Natural killer cell (primary cell): ENCODE results near the gene REC8. TPM values are rescaled to one million over a fixed set of nuclear protein-coding genes. Genes with fewer than 3 reads are reported as not detected.
A peak's percentile ranks its signal among the peaks of the same experiment; 100 is the strongest.
"Not testable (repeated sequence)": the region's sequence is repeated elsewhere in the genome, so short reads cannot be mapped to it uniquely, and the experiment has no call there.

Experiments
- ATAC-seq, 3 donors: fragments of 150-1000 bp in 2 of 3; fragments of 200-7000 bp in 1 of 3; cut with Tn5 transposase; 1 replicate in 1 of 3; 2 replicates in 2 of 3; pipeline ENCODE4 v1.10.0; 2021; ENCODE audit warnings: mild to moderate bottlenecking in 2 of 3, moderate library complexity in 2 of 3
- DNase-seq, 2 donors: peaks; one replicate each; pipeline versions ENCODE4 v3.0.0 to v3.0.0-alpha.2; 2013 to 2021; ENCODE audit warnings: mixed read lengths in 1 of 2
- H3K27ac ChIP-seq: one replicate; pipeline ENCODE4 v1.5.1; 2013; ENCODE audit warnings: mild to moderate bottlenecking, low read length
- H3K27me3 ChIP-seq: one replicate; pipeline ENCODE4 v1.6.1; 2013; ENCODE audit warnings: low read length; ENCODE audit not compliant: control insufficient read depth, insufficient read depth
- H3K36me3 ChIP-seq: one replicate; pipeline ENCODE4 v1.6.1; 2013; ENCODE audit warnings: low read length; ENCODE audit not compliant: control insufficient read depth, insufficient read depth
- H3K4me1 ChIP-seq: one replicate; pipeline ENCODE4 v1.6.1; 2013; ENCODE audit warnings: low read length; ENCODE audit not compliant: control insufficient read depth, insufficient read depth
- H3K4me3 ChIP-seq: one replicate; pipeline ENCODE4 v1.5.1; 2013; ENCODE audit warnings: low read length
- H3K9me3 ChIP-seq: one replicate; pipeline ENCODE4 v1.6.1; 2013; ENCODE audit warnings: low read length; ENCODE audit not compliant: control insufficient read depth, insufficient read depth
- H3K27ac Mint-ChIP-seq, 2 donors: one replicate each; pipeline ENCODE4 v1.8.0; 2022; ENCODE audit warnings: mild to moderate bottlenecking in 2 of 2, mixed read lengths in 2 of 2, moderate library complexity in 1 of 2
- H3K27me3 Mint-ChIP-seq, 2 donors: one replicate each; pipeline ENCODE4 v1.8.0; 2022; ENCODE audit warnings: low read depth in 2 of 2, mixed read lengths in 2 of 2
- H3K36me3 Mint-ChIP-seq: one replicate; pipeline ENCODE4 v1.8.0; 2022; ENCODE audit warnings: mixed read lengths
- H3K4me1 Mint-ChIP-seq, 2 donors: one replicate each; pipeline ENCODE4 v1.8.0; 2022; ENCODE audit warnings: mixed read lengths in 2 of 2
- H3K4me3 Mint-ChIP-seq: one replicate; pipeline ENCODE4 v1.8.0; 2022; ENCODE audit warnings: mild to moderate bottlenecking, moderate library complexity, mixed read lengths
- H3K9me3 Mint-ChIP-seq, 2 donors: one replicate each; pipeline ENCODE4 v1.8.0; 2022; ENCODE audit warnings: mixed read lengths in 2 of 2
- WGBS: methylation state at CpG from one replicate; pipeline ENCODE4 v1.1.7; 2013; ENCODE audit warnings: missing lambda C conversion rate; ENCODE audit not compliant: insufficient coverage; 5-methylcytosine and 5-hydroxymethylcytosine counted together
- intact Hi-C: fragments of 100-400 bp; cut with micrococcal nuclease; formaldehyde crosslinking; loops from one replicate; pipeline ENCODE4 v1.14.2; 2022
- total RNA-seq, 4 donors: library from RNA; stranded (reverse); fragments of 120-200 nt in 1 of 4; gene quantifications; one replicate each; pipeline versions ENCODE4 v1.2.3 to v1.2.4, GENCODE V29; 2013 to 2022
- TF ChIP-seq, protein P1 (sequence below): fragments of 200-600 bp; IDR thresholded peaks from one replicate; pipeline ENCODE4 v1.8.0; 2022; ENCODE audit warnings: antibody characterized with exemption

The REC8 gene
- total RNA-seq, 3 donors from 2014 or later (not counting 1 experiment from before 2014, with no cell fraction given), result 77.7 to 138 (median 103) TPM

GRCh38 chr14:24198814-24199524 lies 27.1 kb downstream of the REC8 start:
- no peaks in the 10 kb centered on the region for H3K27me3 Mint-ChIP-seq
- no peak overlapping the region for H3K27ac ChIP-seq
- H3K27me3 ChIP-seq, result no peaks in the 10 kb centered on the region
- peaks cover 9% of the 10 kb centered on the region for H3K36me3 ChIP-seq
- peak overlapping the region; percentile 63 for H3K4me3 Mint-ChIP-seq
- no peaks in the 10 kb centered on the region for H3K9me3 Mint-ChIP-seq
- H3K4me3 ChIP-seq, result no peak overlapping the region
- H3K36me3 Mint-ChIP-seq, result peaks cover 7% of the 10 kb centered on the region
- ATAC-seq (no peak), DNase-seq (no peak)
- peaks cover 30% of the 10 kb centered on the region for H3K4me1 ChIP-seq
- TF ChIP-seq, protein P1, sequence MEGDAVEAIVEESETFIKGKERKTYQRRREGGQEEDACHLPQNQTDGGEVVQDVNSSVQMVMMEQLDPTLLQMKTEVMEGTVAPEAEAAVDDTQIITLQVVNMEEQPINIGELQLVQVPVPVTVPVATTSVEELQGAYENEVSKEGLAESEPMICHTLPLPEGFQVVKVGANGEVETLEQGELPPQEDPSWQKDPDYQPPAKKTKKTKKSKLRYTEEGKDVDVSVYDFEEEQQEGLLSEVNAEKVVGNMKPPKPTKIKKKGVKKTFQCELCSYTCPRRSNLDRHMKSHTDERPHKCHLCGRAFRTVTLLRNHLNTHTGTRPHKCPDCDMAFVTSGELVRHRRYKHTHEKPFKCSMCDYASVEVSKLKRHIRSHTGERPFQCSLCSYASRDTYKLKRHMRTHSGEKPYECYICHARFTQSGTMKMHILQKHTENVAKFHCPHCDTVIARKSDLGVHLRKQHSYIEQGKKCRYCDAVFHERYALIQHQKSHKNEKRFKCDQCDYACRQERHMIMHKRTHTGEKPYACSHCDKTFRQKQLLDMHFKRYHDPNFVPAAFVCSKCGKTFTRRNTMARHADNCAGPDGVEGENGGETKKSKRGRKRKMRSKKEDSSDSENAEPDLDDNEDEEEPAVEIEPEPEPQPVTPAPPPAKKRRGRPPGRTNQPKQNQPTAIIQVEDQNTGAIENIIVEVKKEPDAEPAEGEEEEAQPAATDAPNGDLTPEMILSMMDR, result no peak
- intact Hi-C loops, result loop anchor here (5.0 kb wide), 1 partner anchor 33 kb away; the partner anchor contains the start of genes GMPR2 and NEDD8
- H3K4me1 Mint-ChIP-seq, result peaks cover 42 to 44% of the 10 kb centered on the region in 2 donors
- no peaks in the 10 kb centered on the region for H3K9me3 ChIP-seq
- peak overlapping the region; percentile 5 to 70 for H3K27ac Mint-ChIP-seq
- WGBS, result 64% methylated on average over 5 of the region's 7 CpGs

DNA sequence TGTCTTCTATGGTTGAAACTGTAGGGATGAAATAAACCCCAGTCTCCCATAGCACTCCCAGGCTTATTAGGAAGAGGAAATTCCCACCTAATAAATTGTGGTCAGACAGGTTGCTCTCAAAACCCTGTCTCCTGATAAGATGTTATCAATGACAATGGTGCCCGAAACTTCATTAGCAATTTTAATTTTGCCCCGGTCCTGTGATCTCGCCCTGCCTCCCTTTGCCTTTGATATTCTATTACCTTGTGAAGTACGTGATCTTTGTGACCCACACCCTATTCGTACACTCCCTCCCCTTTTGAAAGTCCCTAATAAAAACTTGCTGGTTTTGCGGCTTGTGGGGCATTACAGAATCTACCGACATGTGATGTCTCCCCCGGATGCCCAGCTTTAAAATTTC lies 30.7 kb downstream of the REC8 start:
- intact Hi-C loops, ATAC-seq, H3K27ac ChIP-seq, H3K9me3 Mint-ChIP-seq, H3K9me3 ChIP-seq, H3K27ac Mint-ChIP-seq, H3K4me3 ChIP-seq, H3K27me3 ChIP-seq, H3K36me3 Mint-ChIP-seq, DNase-seq, H3K27me3 Mint-ChIP-seq, H3K4me3 Mint-ChIP-seq: not testable (repeated sequence)
- H3K4me1 ChIP-seq, result peaks cover 12% of the 10 kb centered on the region
- WGBS, result 98% methylated on average over 8 of the region's 8 CpGs
- peaks cover 26 to 31% of the 10 kb centered on the region in 2 donors for H3K4me1 Mint-ChIP-seq
- H3K36me3 ChIP-seq, result peaks cover 26% of the 10 kb centered on the region

DNA sequence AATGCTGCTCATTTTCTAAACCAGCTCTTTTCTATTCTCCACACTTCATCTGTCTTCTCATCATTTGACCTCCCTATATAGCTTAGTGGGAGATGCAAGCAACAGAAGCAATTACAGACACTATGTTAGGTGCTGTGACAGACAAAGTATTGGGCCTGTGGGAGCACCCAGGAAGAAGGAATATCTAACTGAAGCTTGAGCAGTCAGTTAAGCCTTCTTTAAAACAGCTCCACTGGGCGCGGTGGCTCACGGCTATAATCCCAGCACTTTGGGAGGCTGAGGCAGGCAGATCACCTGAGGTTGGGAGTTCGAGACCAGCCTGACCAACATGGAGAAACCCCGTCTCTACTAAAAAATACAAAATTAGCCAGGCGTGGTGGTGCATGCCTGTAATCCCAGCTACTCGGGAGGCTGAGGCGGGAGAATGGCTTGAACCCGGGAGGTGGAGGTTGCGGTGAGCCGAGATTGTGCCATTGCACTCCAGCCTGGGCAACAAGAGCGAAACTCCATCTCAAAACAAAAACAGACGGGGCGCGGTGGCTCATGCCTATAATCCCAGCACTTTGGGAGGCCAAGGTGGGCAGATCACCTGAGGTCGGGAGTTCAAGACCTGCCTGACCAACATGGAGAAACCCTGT lies 31.5 kb downstream of the REC8 start:
- H3K27me3 ChIP-seq, H3K27me3 Mint-ChIP-seq, H3K9me3 ChIP-seq, intact Hi-C loops, H3K27ac Mint-ChIP-seq, ATAC-seq, H3K27ac ChIP-seq, H3K4me3 Mint-ChIP-seq, H3K9me3 Mint-ChIP-seq, H3K36me3 Mint-ChIP-seq, H3K4me3 ChIP-seq, DNase-seq: not testable (repeated sequence)
- H3K4me1 Mint-ChIP-seq, result peaks cover 30 to 36% of the 10 kb centered on the region in 2 donors
- WGBS, result 98% methylated on average over 14 of the region's 16 CpGs
- Histone ChIP-seq H3K36me3 (peaks cover 34% of the 10 kb centered on the region), H3K4me1 (peaks cover 17% of the 10 kb centered on the region)

DNA sequence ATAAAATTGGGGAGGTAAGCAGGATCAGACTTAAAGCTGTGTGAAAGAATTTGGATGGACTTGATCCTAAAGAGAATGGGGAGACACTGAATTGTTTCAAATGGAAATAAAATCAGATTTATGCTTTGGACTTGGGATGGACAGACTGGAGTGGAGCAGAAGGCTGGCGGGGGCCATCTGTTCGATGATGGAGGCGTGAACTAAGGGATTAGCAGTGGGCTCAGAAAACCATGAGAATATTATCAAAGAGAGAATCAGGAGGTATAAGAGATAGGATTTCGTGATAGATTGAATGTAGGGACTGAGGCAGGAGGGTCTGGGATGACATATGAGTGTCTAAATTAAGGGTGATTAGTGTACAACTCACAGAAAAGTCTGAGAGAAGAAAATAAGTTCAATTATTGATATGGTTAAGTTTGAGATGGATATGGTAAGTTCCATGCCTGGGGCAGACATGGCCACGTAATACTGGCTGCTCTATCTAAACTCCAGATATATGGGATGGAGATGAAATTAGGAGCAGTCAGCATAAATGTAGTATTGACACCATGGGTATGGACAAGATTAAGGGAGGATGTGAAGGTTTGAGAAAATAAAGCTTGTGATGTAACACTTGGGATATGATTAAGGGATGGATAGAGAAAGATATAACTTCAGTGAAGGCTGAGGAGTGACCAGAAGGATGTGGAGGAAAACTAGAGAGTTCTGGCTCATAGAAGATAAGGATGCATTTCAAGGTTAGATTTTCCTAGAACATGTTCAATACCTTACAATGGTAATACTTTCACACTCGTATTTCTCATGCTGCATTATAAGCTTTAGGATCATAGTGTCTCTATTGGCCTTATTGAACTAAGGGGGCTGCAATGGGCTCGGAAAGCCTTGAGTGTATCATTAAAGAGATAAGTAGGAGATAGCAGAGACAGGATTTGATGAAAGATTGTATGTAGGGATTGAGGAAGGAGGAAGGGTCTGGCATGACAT lies 32.6 kb downstream of the REC8 start:
- H3K9me3 ChIP-seq, result no peaks in the 10 kb centered on the region

More for the DNA sequence above, 32.6 kb downstream of the REC8 start:
- no peak overlapping the region for H3K4me3 ChIP-seq
- ATAC-seq, result no peak
- Mint-ChIP-seq H3K9me3 (no peaks in the 10 kb centered on the region), H3K27me3 (no peaks in the 10 kb centered on the region), H3K4me3 (no peak overlapping the region), H3K27ac (peak overlapping the region; percentile 5 to 86), H3K4me1 (peaks cover 21 to 27% of the 10 kb centered on the region in 2 donors), H3K36me3 (peaks cover 7% of the 10 kb centered on the region)
- peaks cover 41% of the 10 kb centered on the region for H3K36me3 ChIP-seq
- no peak for DNase-seq
- WGBS, result 97% methylated on average over 7 of the region's 7 CpGs
- no peaks in the 10 kb centered on the region for H3K27me3 ChIP-seq
- no peak overlapping the region for H3K27ac ChIP-seq
- intact Hi-C loops, result no loop called here
- TF ChIP-seq, protein P1, result no peak
- H3K4me1 ChIP-seq, result peaks cover 13% of the 10 kb centered on the region
